ENCODE data around the gene INSC. TPM values are rescaled to one million over a fixed set of nuclear protein-coding genes. Genes with fewer than 3 reads are reported as not detected.

Gene INSC
- total and polyA plus RNA-seq, 2 experiments from 2014 or later = 0.97 to 1.5 TPM

GRCh38 chr11:15190611-15191010 is 75.9 kb downstream of the INSC start:
- Histone ChIP-seq H3K27me3 (ENCODE audit: insufficient read depth) (no peaks in the 10 kb centered on the region), H2AFZ (no peak overlapping the region), H3K4me1 (ENCODE audit: insufficient read depth) (peaks cover 12% of the 10 kb centered on the region; the same call in 1 of the 2 replicates), H3K9me2 (ENCODE audit: insufficient read depth) (0 out of 2 replicates have a peak, but pooled peaks cover 5% of the 10 kb centered on the region), H3K4me2 (no peak overlapping the region), H4K20me1 (replicated peaks; ENCODE audit: insufficient read depth) (no peaks in the 10 kb centered on the region), H3K4me3 (no peak overlapping the region), H3K27ac (ENCODE audit: low read depth) (no peak overlapping the region), H3K36me3 (ENCODE audit: insufficient read depth) (no peaks in the 10 kb centered on the region), H3K79me2 (replicated peaks; ENCODE audit: insufficient read depth) (no peaks in the 10 kb centered on the region), H3F3A (replicated peaks; ENCODE audit: low read depth) (no peaks in the 10 kb centered on the region)
- no peaks in the 10 kb centered on the region for H3K36me3 Mint-ChIP-seq (ENCODE audit: low read depth)
- no peak overlapping the region for H3K4me3 Mint-ChIP-seq
- no peaks in the 10 kb centered on the region for H3K9me3 Mint-ChIP-seq
- DNase-seq (ENCODE audit: low spot score) (no peak), ATAC-seq (no peak)
- no peaks in the 10 kb centered on the region for H3K27me3 Mint-ChIP-seq (ENCODE audit: insufficient read depth, low read depth, poor library complexity)
- TF ChIP-seq ZNF114 (CRISPR knock-in tag; IDR thresholded peaks at IDR 0.05) (no peak), CTCF (conservative IDR thresholded peaks at IDR 0.05; ENCODE audit: low read depth in 2 of 2) (0 out of 4 replicates have a peak, but pooled peaks of 1 of the 2 experiments have one; percentile 6), JUNB (IDR thresholded peaks at IDR 0.05; ENCODE audit: unreplicated experiment) (no peak)
- H3K4me1 Mint-ChIP-seq = peaks cover 8% of the 10 kb centered on the region; the same call in 2 of the 3 replicates
- no peak overlapping the region for H3K27ac Mint-ChIP-seq

GRCh38 chr11:15192005-15192556 is 77.4 kb downstream of the INSC start:
- Histone ChIP-seq H3K9me2 (ENCODE audit: insufficient read depth) (0 out of 2 replicates have a peak, but pooled peaks cover 5% of the 10 kb centered on the region), H4K20me1 (replicated peaks; ENCODE audit: insufficient read depth) (no peaks in the 10 kb centered on the region), H3K79me2 (replicated peaks; ENCODE audit: insufficient read depth) (no peaks in the 10 kb centered on the region), H3K4me2 (no peak overlapping the region), H3K4me1 (ENCODE audit: insufficient read depth) (no peaks in the 10 kb centered on the region), H3K27me3 (ENCODE audit: insufficient read depth) (no peaks in the 10 kb centered on the region), H3K36me3 (ENCODE audit: insufficient read depth) (no peaks in the 10 kb centered on the region), H3K27ac (ENCODE audit: low read depth) (no peak overlapping the region), H3K4me3 (no peak overlapping the region), H3F3A (replicated peaks; ENCODE audit: low read depth) (no peaks in the 10 kb centered on the region), H2AFZ (no peak overlapping the region)
- Mint-ChIP-seq H3K4me3 (no peak overlapping the region), H3K4me1 (no peaks in the 10 kb centered on the region), H3K9me3 (no peaks in the 10 kb centered on the region), H3K36me3 (ENCODE audit: low read depth) (no peaks in the 10 kb centered on the region), H3K27me3 (ENCODE audit: insufficient read depth, low read depth, poor library complexity) (no peaks in the 10 kb centered on the region), H3K27ac (no peak overlapping the region)
- TF ChIP-seq EZH2 (IDR thresholded peaks at IDR 0.05; ENCODE audit: low read depth, unreplicated experiment) (no peak), CTCF (conservative IDR thresholded peaks at IDR 0.05; ENCODE audit: low read depth in 2 of 2) (peak in 1 of 2 experiments; percentile 36; a peak in 2 of 4 replicates), ETS1 (IDR thresholded peaks at IDR 0.05) (no peak), ZNF462 (CRISPR knock-in tag; IDR thresholded peaks at IDR 0.05) (no peak), ZNF331 (CRISPR knock-in tag; IDR thresholded peaks at IDR 0.05; ENCODE audit: low read depth) (no peak)
- ATAC-seq (peak; percentile 36; the same call in 2 of the 3 replicates), DNase-seq (ENCODE audit: low spot score) (no peak)

Measured in GM23338 (cell line).